HG03095 (cell line): Measurements from ENCODE around the gene SESN3.
"Not testable (repeated sequence)": the region's sequence is repeated elsewhere in the genome, so short reads cannot be mapped to it uniquely, and the experiment has no call there.

Source experiments
- ATAC-seq: cut with Tn5 transposase; IDR thresholded peaks from one replicate; pipeline ENCODE4 v1.9.1; 2021; ENCODE audit warnings: moderate library complexity; ENCODE audit not compliant: unreplicated experiment

Gene SESN3

GRCh38 chr11:95154514-95154913, 76.5 kb downstream of the SESN3 start:
- ATAC-seq: peak; percentile 21

- no peak for ATAC-seq
These were observed 77.2 kb downstream of the SESN3 start for GRCh38 chr11:95153857-95154246.

GRCh38 chr11:95152876-95153856, 77.8 kb downstream of the SESN3 start:
- ATAC-seq: no peak

DNA sequence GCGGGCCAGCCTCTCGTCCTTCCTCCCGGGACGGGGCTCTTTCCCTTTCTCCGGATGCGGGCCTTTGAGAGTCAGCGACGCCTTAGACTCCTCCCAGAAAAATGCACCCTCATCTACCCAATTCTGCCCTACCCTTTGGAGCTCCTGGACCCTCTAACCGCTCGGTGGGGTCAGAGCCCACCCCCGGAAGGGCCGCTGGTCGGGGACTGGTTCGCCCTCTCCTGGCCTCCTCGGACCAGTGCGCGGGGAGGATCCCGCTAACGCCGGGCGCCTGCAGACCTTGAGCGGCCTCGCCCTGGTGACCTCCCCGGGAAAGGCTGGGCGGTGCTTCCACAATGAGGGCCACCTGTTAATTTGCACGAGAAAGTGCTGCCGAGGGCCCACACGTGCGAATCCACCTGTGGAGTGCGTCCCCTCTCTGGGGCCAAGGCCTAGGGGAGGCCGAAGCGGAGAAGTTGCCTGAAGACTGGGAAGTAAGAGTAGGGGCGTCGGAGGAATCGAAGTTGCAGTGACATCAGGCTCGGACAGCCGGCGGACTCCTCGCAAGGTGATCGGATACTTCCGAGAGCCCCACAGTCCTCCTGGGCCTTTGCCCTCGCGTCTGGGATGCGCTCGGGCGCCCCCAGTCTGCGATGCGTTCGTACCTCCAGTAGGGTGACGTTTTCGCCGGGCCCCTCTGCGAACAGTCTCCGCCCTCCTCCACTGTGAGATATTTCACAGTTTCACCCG, 79.9 kb downstream of the SESN3 start:
- ATAC-seq: peak; percentile 82

DNA sequence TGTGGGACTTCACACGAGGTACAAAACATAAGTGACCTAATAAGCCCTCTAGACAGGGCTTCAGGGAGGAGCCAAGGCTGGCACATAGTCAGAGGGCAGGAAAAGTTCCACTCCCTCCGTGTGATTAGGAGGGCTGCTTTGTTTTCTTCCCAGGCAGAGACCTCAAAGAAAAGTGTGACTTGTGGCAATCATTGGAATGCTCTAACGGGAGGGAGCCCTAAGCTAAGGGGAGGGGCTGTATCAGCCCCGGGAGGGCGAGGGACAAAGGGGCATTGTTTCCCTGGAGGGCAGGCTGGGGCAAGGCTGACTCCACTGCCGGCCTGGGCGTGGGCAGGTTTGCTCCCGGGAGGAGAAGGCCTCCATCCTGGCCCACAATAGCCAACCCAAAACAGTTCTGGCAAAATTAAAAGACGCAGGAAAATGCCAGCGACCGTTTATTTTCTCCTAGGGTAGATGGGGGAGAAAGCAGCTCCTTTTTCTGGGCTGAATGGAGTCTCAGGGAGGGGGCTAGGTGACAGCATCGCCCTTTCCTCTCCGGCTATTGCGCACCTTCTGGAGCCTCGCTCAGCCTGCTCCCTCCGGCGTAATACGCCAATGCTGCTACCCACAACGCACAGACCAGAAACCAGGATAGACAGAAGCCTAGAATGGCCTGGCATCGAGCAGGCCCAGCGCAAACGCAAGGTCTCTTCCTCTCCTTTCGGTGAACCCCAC, 81.2 kb downstream of the SESN3 start:
- no peak for ATAC-seq

DNA sequence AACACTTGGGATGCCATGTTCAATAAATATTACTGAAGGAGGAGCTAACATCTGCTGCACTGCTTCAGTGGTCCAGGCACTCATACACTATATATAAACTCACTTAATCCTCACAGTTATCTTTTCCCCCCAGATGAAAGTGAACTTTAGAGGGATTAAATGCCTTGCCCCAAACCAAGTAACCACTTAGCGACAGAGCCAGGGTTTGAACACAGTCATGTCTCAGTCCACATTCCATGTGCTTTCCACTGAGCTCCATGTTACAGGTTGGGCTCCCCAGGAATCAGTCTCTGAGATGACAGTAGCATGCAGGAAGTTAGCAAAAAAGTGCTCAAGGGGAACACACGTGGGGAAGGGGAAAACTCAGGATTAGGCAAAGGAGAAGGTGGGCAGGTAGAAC, 82.1 kb downstream of the SESN3 start:
- ATAC-seq: no peak

DNA sequence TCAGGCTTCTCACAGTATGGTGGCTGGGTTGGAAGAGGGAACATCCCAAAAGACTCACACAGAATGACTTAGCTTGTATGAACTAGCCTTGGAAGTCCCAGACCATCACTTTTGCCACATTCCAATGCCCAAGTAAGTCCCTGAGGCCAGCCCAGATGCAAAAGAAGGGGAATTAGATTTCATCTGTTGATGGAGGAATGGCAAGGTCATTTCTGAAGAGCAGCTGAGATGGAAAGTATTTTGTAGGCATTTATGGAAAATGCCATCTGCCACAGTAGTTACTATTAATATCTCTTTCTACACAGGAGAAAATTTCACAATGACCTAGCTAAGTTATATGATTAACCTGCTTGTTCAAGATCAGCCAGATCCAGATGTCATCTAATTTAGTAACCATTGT, 82.6 kb downstream of the SESN3 start:
- ATAC-seq: no peak

DNA sequence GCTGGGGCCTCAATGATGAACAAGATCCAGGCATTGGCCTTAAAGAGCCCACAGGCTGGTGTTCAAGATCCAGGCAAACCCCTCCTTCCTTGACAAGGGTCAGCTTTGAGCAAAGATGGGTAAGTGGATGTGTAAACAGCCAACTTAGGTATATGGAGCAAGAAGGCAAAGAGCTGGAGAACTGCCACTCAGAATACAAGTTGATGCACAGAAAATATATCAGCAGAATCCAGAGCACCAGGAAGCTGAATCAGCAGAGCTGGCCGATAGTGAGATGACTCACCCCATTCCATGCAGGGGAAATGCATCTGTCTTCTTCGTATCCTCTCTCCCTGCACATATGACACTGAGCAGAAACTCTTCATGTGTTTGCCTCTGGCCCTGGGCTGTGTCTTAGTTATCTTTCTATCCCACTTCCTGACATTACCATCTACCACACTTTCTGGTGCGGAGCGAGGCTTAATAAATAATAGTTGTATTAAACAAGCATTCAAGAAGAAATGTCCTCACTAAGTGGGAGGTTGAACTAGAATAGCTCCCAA, 83.6 kb downstream of the SESN3 start:
- no peak for ATAC-seq

- ATAC-seq: no peak
These were observed 85.5 kb downstream of the SESN3 start for GRCh38 chr11:95145430-95146060.

- no peak for ATAC-seq
These were observed 86.4 kb downstream of the SESN3 start for GRCh38 chr11:95144313-95145235.

DNA sequence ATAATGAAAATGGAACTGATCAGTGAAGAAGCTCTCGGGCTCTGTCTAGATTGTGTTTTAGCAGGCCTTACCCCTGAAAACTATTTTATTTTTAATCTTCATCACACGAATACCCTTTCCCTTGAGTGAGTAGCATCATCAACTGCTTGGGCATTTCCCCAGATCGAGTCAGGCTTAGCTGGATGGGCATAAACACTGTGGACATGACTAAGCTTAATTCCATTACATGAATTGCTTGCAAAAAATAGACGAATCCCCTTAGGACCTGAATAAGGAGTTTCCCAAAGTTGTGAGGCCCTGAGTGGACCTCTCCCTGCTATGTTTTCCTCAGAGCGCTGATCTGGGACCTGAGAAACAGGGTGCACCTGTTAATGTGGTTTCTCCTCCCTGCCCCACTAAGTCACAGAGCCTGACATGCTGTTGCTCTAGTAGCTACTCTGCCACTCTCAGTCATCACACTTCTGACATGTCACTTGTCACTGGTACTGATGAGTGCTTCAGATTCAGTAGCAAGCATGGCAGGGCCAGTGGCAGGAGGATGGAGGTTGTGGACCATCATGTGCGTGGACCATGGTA, 87.8 kb downstream of the SESN3 start:
- ATAC-seq: no peak

GRCh38 chr11:95142431-95142830, 88.6 kb downstream of the SESN3 start:
- no peak for ATAC-seq

DNA sequence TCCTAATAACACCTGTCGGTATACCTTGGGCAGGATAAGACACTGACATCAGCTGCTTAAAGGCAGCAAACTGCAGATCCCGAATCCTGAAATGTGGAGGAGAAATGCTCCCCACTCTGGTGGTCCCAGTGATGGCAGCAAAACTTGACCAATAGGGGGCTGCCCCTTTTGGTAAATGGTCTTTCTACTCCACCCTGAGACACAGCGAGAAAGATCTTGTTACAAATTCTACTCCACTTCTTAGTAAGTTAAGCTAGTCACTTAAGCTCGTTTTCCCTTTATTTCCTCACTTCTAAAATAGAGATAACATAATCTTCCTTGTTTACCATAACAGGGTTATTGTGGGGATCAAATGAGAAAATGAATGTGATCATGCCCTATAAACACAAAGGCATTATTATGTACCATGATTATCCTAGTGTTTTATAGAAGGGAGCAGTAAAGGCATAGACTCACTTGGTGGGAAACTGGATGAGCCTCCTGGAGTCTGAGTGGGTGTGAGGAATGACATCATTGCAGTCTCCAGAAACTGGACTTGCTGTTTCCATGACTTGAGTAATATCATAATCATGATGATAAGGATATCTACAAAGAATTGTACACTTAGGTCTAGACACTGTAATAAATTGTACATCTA, 90.5 kb downstream of the SESN3 start:
- ATAC-seq: no peak

DNA sequence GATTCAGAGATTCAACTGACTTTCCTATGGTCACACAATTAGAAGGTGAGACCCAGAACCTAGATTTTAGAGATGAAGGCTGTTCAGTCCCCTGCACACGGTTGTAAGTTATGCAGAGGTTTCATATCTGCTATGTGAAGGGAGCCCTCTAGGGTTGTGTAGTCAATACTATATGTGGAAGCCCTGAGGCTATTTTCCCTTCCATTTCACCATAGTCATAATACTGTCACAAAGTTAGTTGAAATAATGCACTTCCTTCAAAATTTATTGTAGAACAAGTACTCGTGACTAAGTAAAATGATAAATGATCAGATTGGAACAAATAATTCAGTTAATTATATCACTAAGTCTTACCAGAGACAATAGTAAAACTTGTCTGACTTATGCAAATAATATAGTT, 92.6 kb downstream of the SESN3 start:
- peak; percentile 89 for ATAC-seq

DNA sequence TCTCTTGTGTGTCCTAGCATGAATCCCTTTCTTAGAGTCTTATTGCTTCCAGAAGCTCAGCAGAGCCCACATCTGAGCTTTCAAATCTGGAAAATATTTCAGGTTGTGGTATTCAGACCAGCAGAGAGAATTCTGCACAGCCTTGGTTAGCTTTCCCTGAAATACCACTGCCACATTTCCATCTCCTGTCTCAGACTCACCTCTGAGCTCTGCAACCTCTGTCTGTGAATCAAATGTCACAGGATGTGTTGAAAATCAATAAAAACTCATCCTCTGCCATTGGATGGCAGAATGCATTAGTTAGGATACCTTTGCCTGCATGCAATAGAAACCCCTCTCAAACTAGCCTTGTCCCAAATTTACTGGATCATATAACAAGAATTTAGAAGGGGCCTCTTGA, 93.7 kb downstream of the SESN3 start:
- no peak for ATAC-seq

- ATAC-seq: not testable (repeated sequence)
These were observed 94.3 kb downstream of the SESN3 start for GRCh38 chr11:95136747-95137146.

DNA sequence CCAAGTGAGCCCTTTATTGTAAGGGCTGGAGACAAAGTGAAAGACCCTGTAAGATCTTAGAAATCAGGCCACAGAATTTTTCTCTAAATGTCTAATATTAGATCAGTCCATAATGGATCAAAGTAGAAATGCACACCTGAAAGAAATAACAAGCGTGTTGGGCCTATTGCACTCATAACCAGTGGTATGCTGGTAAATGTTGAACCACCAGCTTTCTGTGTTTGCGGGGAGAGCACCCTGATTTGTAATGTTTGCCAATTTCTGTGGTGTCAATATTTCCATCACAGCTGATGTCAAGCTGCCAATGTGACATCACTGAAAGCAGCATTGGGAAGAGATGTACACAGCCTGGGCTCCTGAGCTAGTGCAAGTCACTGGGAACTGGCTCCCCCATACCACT, 95.1 kb downstream of the SESN3 start:
- no peak for ATAC-seq

- ATAC-seq: no peak
These were observed 95.8 kb downstream of the SESN3 start for GRCh38 chr11:95135155-95135554.

DNA sequence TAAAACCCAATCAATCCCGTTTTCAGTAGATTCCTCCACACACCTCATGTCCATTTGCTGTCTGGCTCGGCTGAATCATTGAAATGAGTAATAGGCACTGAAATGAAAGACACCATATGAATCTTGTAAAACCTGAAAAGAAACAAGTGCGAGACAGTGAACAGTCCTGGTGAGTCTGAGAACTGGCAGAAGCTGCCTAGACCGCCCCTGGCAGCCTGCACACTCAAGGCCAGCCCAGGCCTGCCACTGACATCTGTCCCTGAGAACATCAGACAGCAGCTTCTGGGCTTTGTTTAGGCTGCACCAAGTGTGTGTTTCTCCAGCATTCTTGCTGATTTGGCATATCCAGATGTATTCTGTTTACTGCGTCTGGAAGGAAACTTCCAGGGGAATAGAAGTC, 96.5 kb downstream of the SESN3 start:
- ATAC-seq: no peak
